Spleen (tissue), 11 donors: ENCODE data around the gene CILP. TPM values are rescaled to one million over a fixed set of nuclear protein-coding genes. Genes with fewer than 3 reads are reported as not detected.
"Not testable (repeated sequence)": the region's sequence is repeated elsewhere in the genome, so short reads cannot be mapped to it uniquely, and the experiment has no call there.

ENCODE experiments used
- DNase-seq: peaks from one replicate; pipeline ENCODE4 v3.0.0-alpha.2; 2020
- H3K27ac ChIP-seq, 8 donors: fragments of 200-600 bp; sonication (generic) in 7 of 8; 1 replicate in 4 of 8; 2 replicates in 4 of 8; pipeline versions ENCODE4 v1.5.0 to v1.8.0; 2016 to 2021; ENCODE audit warnings: inconsistent platforms in 4 of 8, mild to moderate bottlenecking in 4 of 8, moderate library complexity in 1 of 8
- H3K27me3 ChIP-seq, 7 donors: fragments of 200-600 bp; sonication (generic) in 6 of 7; replicated peaks in 1 of 7; 1 replicate in 4 of 7; 2 replicates in 3 of 7; pipeline versions ENCODE4 v1.5.0 to v1.8.0; 2016 to 2021; ENCODE audit warnings: inconsistent platforms in 3 of 7, mild to moderate bottlenecking in 1 of 7
- H3K36me3 ChIP-seq, 6 donors: fragments of 200-600 bp; sonication (generic) in 5 of 6; 1 replicate in 4 of 6; 2 replicates in 2 of 6; pipeline versions ENCODE4 v1.5.0 to v1.8.0; 2016 to 2021; ENCODE audit warnings: inconsistent platforms in 2 of 6
- H3K4me1 ChIP-seq, 6 donors: fragments of 200-600 bp; sonication (generic) in 5 of 6; 1 replicate in 3 of 6; 2 replicates in 3 of 6; pipeline versions ENCODE4 v1.5.0 to v1.8.0; 2016 to 2021; ENCODE audit warnings: inconsistent platforms in 3 of 6
- H3K4me3 ChIP-seq, 8 donors: fragments of 200-600 bp; sonication (generic) in 7 of 8; 1 replicate in 4 of 8; 2 replicates in 4 of 8; pipeline versions ENCODE4 v1.5.0 to v1.8.0; 2016 to 2021; ENCODE audit warnings: inconsistent platforms in 4 of 8, mild to moderate bottlenecking in 4 of 8, moderate library complexity in 2 of 8
- H3K9me3 ChIP-seq, 8 donors: fragments of 200-600 bp; sonication (generic) in 7 of 8; 1 replicate in 4 of 8; 2 replicates in 4 of 8; pipeline versions ENCODE4 v1.5.0 to v1.8.0; 2016 to 2021; ENCODE audit warnings: inconsistent platforms in 4 of 8
- POLR2A ChIP-seq, 3 donors: fragments of 450-650 bp; IDR thresholded peaks; one replicate each; pipeline ENCODE4 v1.5.1; 2017; ENCODE audit warnings: antibody characterized with exemption in 3 of 3, mild to moderate bottlenecking in 1 of 3
- POLR2AphosphoS5 ChIP-seq, 3 donors: sonication (generic); formaldehyde crosslinking; IDR thresholded peaks; one replicate each; pipeline ENCODE4 v1.5.1; 2017; ENCODE audit warnings: antibody characterized with exemption in 3 of 3
- WGBS, 5 donors: extraction: QIAGEN DNeasy Blood & Tissue Kit in 3 of 5; methylation state at CpG; one replicate each; pipeline versions ENCODE4 v1.1.5 to v1.1.7; 2013 to 2018; 5-methylcytosine and 5-hydroxymethylcytosine counted together
- intact Hi-C: fragments of 100-400 bp; cut with DNase I; formaldehyde crosslinking; loops from one replicate; pipeline ENCODE4 v1.15.0; 2023; ENCODE audit warnings: low total_unique reads
- polyA plus RNA-seq, 3 donors: library from polyadenylated mRNA; stranded (reverse); fragments of 200-250 nt; gene quantifications; one replicate each; pipeline ENCODE4 v1.2.1, GENCODE V29; 2013
- total RNA-seq, 7 donors: library from RNA; depleted of rRNA in 3 of 7; stranded (reverse); fragments of >200 nt in 3 of 7; fragmentation: NEBNext Ultra II Directional in 4 of 7; extraction: Animal tissue kit (Norgen Biotek cat#: 25700) in 4 of 7; gene quantifications; one replicate each; pipeline versions ENCODE4 v1.1.0 to v1.2.1, GENCODE V29; 2016 to 2021
- TF ChIP-seq, protein P1 (sequence below), 11 experiments: fragments of 200-600 bp in 7 of 11; fragments of 450-650 bp in 4 of 11; sonication (generic) in 4 of 11; IDR thresholded peaks in 8 of 11; conservative IDR thresholded peaks in 3 of 11; 1 replicate in 7 of 11; 2 replicates in 4 of 11; pipeline versions ENCODE4 v1.4.0 to v1.8.0; 2016 to 2021; ENCODE audit warnings: antibody characterized with exemption in 11 of 11, inconsistent platforms in 4 of 11, mild to moderate bottlenecking in 1 of 11
- donor health status: healthy with polysubstance abuse.
- donor health status: DM: no; HTN: no; CAD: no; lungs with moderate emphysema.
- donor health status: DM: no; HTN: no; CAD: no.
- donor health status: Bipolar disorder and iron deficiency.
- donor health status: healthy.
- donor health status: DM: no; HTN: no; CAD: no.
- donor health status: DM: yes; HTN: yes; CAD: no.

CILP gene
- total and polyA plus RNA-seq, 10 donors: 0.19 to 3.1 (median 0.41) TPM

DNA sequence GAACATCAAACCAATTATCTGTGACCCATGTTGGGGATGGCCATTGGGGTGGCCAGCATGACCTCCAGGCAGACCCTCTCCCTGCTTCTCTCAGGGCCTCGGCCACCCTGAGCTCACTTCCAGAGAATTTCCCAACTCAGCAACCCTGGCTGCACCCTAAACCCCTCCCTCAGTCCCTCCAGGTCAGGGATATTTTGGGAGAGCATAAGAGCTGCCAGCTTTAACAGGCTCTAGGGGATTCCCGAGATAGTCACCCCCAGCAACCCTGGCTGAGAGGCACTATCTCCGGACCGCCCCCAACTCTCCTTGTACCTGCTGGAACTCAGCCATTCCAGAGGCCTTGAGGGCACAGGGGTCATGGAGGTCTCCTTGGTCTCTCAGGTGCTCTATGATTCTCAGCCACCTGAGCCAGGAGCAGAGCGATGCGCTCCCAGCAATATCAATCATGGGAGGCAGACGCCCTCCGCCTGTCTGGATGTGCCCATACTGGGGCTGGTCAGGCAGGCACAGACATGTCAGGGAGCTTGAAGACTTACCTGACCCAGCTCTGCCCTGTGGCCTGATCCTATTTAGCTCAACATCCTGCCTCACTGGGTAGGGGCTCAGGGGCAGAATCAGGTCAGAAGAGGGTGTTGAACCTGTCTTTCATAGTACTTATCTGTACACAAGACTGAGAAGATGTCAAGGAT lies 34.9 kb upstream of the CILP start:
- H3K27ac ChIP-seq: peak overlapping the region in 7 of 8 donors; percentile 11 to 66 (median 51)

DNA sequence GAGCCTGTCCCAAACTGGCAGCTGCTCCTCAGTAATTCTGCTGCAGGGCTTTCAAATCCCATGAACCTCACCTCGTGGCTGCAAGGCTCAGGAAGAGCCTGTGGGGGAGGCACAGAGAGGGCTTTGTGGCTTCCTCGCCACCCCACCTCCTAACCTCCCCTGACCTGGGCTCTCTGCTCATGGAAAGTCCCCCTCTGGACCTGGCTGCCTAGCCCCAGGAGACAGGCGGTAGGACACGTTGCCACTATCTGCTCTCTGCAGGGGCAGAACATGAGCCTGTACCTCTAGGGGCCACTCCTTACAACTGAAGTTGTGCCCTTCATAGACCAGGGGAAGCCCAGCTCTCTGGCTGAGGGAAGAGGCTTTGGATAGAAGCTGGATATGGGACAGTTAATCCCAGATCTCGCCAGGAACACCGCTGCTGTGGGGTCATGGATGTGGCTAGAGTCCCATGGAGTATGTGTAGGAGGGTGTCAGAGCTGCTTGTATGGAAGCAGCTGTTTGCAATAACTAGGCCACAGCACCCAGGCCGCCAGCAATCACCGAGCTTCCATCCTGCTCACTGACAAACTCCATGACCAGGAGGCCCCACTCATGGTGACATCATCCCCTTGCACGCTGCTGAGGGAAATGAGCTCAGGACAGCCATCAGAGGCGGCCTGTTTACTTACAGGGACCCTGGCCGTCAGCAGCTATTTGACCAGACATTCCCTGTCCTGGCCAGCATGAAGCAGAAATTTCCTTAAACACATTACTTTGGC lies 34.0 kb upstream of the CILP start:
- Histone ChIP-seq H3K4me3 (no peak overlapping the region), H3K27ac (peak overlapping the region in 7 of 8 donors; percentile 11 to 66 (median 51)), H3K27me3 (no peaks in the 10 kb centered on the region), H3K36me3 (peaks cover 0 to 23% (median 0%) of the 10 kb centered on the region in 6 donors), H3K4me1 (no peaks in the 10 kb centered on the region), H3K9me3 (no peaks in the 10 kb centered on the region)
- DNase-seq: no peak
- intact Hi-C loops: no loop called here
- 70 to 84% (median 77%) methylated on average over 10 to 11 of the region's 11 CpGs for WGBS, 5 donors
- TF ChIP-seq POLR2A (IDR thresholded peaks at IDR 0.05) (no peak), POLR2AphosphoS5 (IDR thresholded peaks at IDR 0.05) (peak in 2 of 3 donors; percentile 26 to 50)
- TF ChIP-seq, protein P1, sequence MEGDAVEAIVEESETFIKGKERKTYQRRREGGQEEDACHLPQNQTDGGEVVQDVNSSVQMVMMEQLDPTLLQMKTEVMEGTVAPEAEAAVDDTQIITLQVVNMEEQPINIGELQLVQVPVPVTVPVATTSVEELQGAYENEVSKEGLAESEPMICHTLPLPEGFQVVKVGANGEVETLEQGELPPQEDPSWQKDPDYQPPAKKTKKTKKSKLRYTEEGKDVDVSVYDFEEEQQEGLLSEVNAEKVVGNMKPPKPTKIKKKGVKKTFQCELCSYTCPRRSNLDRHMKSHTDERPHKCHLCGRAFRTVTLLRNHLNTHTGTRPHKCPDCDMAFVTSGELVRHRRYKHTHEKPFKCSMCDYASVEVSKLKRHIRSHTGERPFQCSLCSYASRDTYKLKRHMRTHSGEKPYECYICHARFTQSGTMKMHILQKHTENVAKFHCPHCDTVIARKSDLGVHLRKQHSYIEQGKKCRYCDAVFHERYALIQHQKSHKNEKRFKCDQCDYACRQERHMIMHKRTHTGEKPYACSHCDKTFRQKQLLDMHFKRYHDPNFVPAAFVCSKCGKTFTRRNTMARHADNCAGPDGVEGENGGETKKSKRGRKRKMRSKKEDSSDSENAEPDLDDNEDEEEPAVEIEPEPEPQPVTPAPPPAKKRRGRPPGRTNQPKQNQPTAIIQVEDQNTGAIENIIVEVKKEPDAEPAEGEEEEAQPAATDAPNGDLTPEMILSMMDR (IDR thresholded peaks at IDR 0.05 in 8 of 11, conservative IDR thresholded peaks at IDR 0.05 in 3 of 11): no peak

More for the DNA sequence above, 34.9 kb upstream of the CILP start:
- Histone ChIP-seq H3K27me3 (no peaks in the 10 kb centered on the region), H3K4me3 (no peak overlapping the region), H3K9me3 (no peaks in the 10 kb centered on the region), H3K36me3 (peaks cover 0 to 28% (median 0%) of the 10 kb centered on the region in 6 donors), H3K4me1 (no peaks in the 10 kb centered on the region)
- DNase-seq: no peak
- intact Hi-C loops: no loop called here
- 80 to 96% (median 90%) methylated on average over 4 to 8 of the region's 8 CpGs for WGBS, 5 donors
- TF ChIP-seq POLR2A (IDR thresholded peaks at IDR 0.05) (no peak), POLR2AphosphoS5 (IDR thresholded peaks at IDR 0.05) (no peak)
- TF ChIP-seq, protein P1 (IDR thresholded peaks at IDR 0.05 in 8 of 11, conservative IDR thresholded peaks at IDR 0.05 in 3 of 11): no peak

DNA sequence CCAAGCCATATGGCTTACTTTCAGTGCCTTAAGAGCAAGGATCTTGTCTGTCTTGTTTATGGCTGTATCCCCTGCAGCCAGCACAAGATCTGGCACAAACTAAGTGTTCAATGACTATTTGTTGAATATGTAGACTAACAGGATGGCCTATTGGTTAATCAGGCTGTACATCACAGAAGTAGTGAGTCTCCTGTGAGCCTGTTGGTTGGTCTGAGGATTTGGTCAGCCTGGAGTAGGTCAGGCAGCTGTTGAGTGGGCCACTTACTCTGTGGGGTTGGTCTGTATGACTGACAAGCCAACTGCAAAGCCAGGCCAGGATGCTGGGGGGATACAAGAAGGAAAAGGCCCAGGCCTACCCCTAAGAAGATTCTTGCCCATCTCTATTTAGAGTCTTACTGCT lies 33.4 kb upstream of the CILP start:
- intact Hi-C loops: no loop called here
- H3K27me3 ChIP-seq: no peaks in the 10 kb centered on the region

DNA sequence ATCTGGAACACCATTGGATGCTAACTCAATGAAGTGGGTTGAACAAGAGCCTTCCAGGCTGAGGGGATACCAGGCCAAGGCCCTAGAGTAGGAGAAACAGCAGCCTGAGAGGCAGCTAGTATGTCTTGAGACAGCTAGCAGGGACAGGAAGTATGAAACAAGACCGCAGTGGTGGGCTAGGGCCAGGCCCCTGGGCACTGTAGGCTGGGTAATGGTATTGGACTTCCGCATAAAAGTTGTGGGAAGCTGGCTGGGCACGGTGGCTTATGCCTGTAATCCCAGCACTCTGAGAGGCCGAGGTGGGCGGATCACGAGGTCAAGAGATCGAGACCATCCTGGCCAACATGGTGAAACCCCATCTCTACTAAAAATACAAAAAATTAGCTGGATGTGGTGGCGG lies 25.2 kb upstream of the CILP start:
- H3K27me3 ChIP-seq, H3K4me1 ChIP-seq, intact Hi-C loops, H3K9me3 ChIP-seq, H3K36me3 ChIP-seq, H3K4me3 ChIP-seq, DNase-seq, H3K27ac ChIP-seq: not testable (repeated sequence)
- 95 to 99% (median 96%) methylated on average over 8 of the region's 8 CpGs for WGBS, 5 donors

More for the DNA sequence above, 33.4 kb upstream of the CILP start:
- no peak for DNase-seq
- Histone ChIP-seq H3K4me1 (no peaks in the 10 kb centered on the region), H3K9me3 (no peaks in the 10 kb centered on the region), H3K27ac (peak overlapping the region in 4 of 8 donors; percentile 9 to 66 (median 55)), H3K4me3 (no peak overlapping the region), H3K36me3 (peaks cover 0 to 22% (median 0%) of the 10 kb centered on the region in 6 donors)
- TF ChIP-seq, protein P1 (IDR thresholded peaks at IDR 0.05 in 8 of 11, conservative IDR thresholded peaks at IDR 0.05 in 3 of 11): no peak
- TF ChIP-seq POLR2A (IDR thresholded peaks at IDR 0.05) (no peak), POLR2AphosphoS5 (IDR thresholded peaks at IDR 0.05) (no peak)
